PFSK-1 (cell line): ENCODE data around the gene TAGLN.
A peak's percentile ranks its signal among the peaks of the same experiment; 100 is the strongest.

Experiments used
- SIN3A ChIP-seq: IDR thresholded peaks from 2 replicates; pipeline ENCODE4 v1.6.1; 2012; ENCODE audit warnings: mild to moderate bottlenecking, low read length, moderate library complexity, borderline replicate concordance; ENCODE audit not compliant: insufficient read depth
- TF ChIP-seq, protein P1 (sequence below), 2 experiments: IDR thresholded peaks; 2 replicates each; pipeline versions ENCODE4 v1.6.1 to v1.8.0; 2011 to 2012; ENCODE audit warnings: low read depth in 2 of 2, low read length in 2 of 2, control low read depth in 1 of 2, inconsistent platforms in 1 of 2, mild to moderate bottlenecking in 1 of 2, moderate library complexity in 1 of 2; ENCODE audit not compliant: insufficient read depth in 1 of 2

DNA sequence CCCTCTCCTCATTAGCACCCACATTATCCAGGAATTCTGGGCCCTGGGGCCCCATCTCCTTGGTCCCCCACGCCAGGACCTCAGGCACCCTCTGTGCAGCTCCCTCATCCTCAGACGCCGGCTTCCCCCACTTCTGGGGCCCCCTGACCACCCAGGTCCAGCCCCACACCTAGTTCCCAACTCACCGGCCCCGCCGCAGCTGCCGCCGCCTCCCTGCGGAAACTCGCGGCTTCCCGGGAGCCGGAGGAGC lies 32.6 kb downstream of the TAGLN start, which contains the start of gene PCSK7:
- TF ChIP-seq, protein P1, sequence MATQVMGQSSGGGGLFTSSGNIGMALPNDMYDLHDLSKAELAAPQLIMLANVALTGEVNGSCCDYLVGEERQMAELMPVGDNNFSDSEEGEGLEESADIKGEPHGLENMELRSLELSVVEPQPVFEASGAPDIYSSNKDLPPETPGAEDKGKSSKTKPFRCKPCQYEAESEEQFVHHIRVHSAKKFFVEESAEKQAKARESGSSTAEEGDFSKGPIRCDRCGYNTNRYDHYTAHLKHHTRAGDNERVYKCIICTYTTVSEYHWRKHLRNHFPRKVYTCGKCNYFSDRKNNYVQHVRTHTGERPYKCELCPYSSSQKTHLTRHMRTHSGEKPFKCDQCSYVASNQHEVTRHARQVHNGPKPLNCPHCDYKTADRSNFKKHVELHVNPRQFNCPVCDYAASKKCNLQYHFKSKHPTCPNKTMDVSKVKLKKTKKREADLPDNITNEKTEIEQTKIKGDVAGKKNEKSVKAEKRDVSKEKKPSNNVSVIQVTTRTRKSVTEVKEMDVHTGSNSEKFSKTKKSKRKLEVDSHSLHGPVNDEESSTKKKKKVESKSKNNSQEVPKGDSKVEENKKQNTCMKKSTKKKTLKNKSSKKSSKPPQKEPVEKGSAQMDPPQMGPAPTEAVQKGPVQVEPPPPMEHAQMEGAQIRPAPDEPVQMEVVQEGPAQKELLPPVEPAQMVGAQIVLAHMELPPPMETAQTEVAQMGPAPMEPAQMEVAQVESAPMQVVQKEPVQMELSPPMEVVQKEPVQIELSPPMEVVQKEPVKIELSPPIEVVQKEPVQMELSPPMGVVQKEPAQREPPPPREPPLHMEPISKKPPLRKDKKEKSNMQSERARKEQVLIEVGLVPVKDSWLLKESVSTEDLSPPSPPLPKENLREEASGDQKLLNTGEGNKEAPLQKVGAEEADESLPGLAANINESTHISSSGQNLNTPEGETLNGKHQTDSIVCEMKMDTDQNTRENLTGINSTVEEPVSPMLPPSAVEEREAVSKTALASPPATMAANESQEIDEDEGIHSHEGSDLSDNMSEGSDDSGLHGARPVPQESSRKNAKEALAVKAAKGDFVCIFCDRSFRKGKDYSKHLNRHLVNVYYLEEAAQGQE (IDR thresholded peaks at IDR 0.05; ENCODE audit: insufficient read depth in 1 of 2, low read depth in 2 of 2, low read length in 2 of 2) = 0 out of 4 replicates have a peak, but pooled peaks of 1 of the 2 experiments have one; percentile 40
- TF ChIP-seq SIN3A = peak; percentile 92; the same call in 1 of the 2 replicates
